HG03520 (cell line): ENCODE data around the gene MFSD2B.
"Not testable (repeated sequence)": the region's sequence is repeated elsewhere in the genome, so short reads cannot be mapped to it uniquely, and the experiment has no call there.

Experiments used
- ATAC-seq: cut with Tn5 transposase; IDR thresholded peaks from one replicate; pipeline ENCODE4 v1.9.1; 2021; ENCODE audit warnings: mild to moderate bottlenecking, moderate library complexity; ENCODE audit not compliant: unreplicated experiment

Gene MFSD2B

DNA sequence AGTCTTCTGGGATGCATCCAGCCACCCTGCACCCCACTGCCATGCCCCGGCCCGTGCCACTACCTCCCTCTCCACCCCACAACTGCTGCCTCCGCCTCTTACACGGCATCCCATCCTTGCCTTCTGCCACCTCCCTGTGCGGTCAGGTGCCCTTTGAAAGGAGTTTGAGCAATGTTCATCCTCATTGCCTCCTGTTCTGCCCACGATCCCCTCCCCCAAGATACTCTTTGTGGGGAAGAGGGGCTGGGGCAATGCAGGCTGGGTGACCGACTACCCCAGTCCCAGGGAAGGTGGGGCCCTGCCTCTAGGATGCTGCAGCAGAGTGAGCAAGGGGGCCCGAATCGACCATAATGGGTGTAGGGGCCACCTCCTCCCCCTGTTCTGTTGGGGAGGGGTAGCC, 8.4 kb downstream of the MFSD2B start:
- ATAC-seq = no peak

DNA sequence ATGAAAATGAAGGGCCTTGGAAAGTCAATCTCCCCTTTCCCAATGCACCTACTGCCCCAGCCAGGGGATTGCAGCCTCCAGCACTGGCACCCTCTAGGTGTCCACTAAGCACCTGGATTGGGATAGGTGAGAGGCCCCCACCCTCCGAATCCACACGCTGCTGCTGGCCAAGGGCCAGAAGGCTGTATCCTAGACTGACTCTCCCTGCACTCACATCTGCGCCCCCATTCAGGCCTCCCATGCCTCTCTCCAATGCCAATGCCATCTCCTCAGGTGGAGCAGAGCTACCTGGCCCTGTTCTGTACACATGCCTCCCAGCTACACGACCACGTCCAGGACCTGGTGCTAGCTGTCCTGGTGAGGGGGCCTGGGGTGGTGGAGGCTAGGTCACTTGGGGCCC, 9.8 kb downstream of the MFSD2B start:
- ATAC-seq = no peak

DNA sequence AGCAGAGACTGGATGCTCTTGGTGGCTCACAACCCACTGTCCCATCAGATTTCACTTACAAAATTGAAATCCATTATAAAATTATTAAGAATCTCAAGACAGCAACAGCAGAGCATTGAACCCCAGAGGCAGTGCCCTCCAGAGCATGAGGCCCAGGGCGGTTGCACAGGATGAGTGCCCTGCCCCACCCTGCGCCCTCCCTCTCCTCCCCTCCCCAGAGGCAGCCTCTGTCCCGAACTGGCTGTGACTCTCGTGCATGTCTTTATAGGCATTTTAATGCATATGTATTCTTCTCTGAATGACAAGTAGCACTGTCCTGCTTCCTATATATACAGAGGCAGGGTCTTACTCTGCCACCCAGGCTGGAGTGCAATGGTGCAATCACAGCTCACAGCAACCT, 10.4 kb downstream of the MFSD2B start:
- no peak for ATAC-seq

GRCh38 chr2:24021122-24021998, 11.5 kb downstream of the MFSD2B start:
- ATAC-seq = no peak

DNA sequence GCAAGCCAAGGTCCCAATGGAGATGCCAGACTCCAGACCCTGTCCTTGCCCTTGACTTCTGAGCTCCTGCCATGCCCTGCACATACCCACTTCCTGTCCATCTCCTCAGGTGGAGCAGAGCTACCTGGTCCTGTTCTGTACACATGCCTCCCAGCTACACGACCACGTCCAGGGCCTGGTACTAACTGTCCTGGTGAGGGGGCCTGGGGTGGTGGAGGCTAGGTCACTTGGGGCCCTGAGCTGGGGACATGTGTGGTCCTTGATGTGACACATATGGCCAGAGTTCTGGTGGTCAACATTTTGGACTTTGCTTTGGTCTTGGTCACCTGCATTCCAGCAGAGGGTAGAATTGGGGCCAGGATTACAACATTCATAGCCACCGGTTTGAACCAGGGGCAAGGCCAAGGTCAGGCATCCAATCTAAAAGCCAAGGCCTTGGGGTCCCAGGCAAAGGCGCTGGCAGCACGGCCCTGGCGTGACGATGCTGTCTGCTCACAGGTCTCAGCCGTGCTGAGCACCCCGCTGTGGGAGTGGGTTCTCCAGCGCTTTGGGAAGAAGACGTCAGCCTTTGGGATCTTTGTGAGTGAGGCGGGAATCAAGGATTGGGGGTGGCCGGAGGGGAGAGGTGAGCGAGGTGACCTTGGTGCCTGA, 12.6 kb downstream of the MFSD2B start:
- ATAC-seq = no peak

GRCh38 chr2:24022975-24023575, 13.2 kb downstream of the MFSD2B start:
- ATAC-seq = no peak

DNA sequence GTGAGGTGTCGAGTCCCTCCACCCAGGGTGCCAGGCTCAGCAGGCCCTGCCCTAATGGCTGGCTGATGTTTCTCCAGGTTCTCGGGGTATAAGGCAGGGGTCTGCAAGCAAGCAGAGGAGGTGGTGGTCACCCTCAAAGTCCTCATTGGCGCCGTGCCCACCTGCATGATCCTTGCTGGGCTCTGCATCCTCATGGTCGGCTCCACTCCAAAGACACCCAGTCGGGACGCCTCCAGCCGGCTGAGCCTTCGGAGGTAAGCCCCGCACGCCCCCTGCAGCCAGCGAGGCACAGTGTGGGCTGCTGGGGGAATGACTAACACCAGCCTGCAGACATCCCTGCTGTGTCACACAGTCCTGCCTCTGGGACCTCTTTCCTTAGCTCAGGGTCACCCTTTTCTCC, 14.1 kb downstream of the MFSD2B start:
- ATAC-seq = no peak

DNA sequence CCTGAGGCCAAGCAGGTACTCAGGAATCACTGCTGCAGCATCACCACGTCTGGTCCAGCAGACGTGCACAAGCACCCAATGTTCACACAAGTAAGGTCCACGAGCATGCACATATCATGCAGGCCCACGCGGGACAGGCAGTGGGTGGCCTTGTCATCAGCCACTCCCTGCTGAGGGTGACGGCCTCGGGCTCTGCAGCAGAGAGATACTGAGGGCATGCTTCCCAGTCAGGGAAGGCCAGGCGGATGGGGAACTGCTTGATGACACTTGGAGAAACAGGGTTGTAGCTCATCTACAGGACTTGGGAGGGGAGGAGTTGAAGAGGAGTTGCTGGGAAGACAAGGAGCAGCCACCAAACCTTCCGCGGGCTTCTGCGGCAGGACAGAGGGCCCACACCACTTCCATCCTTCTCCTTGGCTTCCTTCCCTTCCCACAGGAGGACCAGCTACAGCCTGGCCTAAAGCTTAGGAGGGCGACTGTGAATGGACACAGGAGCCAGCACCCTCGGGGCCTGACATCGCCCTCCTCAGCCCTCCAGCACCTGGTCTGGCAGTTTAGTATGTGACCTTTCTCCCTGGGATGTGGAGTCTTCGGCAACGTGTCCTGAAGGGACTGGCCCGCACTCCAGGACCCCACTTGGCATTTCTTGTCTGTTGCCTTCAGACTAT, 15.2 kb downstream of the MFSD2B start:
- ATAC-seq = no peak

GRCh38 chr2:24026233-24026632, 16.3 kb downstream of the MFSD2B start:
- no peak for ATAC-seq

DNA sequence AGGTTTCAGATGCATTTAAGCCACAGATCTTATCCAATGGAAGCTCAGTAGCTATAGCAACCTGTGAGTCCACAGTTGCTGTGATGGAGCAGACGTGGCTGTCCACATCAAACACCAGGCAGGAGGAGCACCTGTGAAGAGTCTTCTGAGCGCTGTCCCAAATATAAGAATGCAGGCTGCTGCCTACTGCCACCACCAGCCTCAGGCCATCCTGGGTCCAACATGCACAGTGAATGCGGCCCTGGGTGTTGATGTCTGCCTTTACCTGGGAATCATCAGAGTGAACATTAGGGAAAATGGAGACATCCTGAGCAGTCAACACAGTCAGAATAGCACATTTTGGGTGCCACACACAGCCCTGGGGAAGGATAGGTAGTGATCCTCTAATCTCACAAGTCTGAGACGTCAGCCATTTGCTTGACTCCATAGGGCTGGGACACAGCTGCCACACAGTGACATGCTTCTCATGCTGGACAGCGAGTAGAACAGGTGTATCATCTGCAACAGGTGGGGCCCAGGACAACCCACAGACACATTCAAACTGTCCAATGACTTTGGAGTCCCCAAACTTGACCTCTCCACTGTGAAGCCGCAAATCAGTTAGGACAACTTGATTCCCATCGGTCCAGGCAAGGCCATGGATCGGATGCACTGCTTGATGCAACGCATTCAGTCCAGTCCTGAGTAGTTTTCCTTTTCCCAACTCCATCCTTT, 29.1 kb downstream of the MFSD2B start:
- no peak for ATAC-seq

DNA sequence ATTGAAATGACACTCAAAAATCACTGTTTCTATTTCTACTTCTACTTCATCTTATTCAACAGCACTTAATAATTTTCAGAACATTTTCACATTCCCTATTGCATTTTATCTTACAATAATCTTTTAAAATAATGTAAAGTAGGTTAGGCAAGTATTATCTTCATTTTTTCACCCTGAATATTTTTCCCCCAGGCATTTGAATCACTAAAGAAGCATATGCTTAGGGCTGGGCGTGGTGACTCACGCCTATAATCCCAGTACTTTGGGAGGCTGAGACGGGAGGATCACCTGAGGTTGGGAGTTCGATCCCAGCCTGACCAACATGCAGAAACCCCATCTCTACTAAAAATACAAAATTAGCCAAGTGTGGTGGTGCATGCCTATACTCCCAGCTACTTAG, 30.6 kb downstream of the MFSD2B start:
- no peak for ATAC-seq

GRCh38 chr2:24043133-24043532, 33.2 kb downstream of the MFSD2B start:
- ATAC-seq = not testable (repeated sequence)

DNA sequence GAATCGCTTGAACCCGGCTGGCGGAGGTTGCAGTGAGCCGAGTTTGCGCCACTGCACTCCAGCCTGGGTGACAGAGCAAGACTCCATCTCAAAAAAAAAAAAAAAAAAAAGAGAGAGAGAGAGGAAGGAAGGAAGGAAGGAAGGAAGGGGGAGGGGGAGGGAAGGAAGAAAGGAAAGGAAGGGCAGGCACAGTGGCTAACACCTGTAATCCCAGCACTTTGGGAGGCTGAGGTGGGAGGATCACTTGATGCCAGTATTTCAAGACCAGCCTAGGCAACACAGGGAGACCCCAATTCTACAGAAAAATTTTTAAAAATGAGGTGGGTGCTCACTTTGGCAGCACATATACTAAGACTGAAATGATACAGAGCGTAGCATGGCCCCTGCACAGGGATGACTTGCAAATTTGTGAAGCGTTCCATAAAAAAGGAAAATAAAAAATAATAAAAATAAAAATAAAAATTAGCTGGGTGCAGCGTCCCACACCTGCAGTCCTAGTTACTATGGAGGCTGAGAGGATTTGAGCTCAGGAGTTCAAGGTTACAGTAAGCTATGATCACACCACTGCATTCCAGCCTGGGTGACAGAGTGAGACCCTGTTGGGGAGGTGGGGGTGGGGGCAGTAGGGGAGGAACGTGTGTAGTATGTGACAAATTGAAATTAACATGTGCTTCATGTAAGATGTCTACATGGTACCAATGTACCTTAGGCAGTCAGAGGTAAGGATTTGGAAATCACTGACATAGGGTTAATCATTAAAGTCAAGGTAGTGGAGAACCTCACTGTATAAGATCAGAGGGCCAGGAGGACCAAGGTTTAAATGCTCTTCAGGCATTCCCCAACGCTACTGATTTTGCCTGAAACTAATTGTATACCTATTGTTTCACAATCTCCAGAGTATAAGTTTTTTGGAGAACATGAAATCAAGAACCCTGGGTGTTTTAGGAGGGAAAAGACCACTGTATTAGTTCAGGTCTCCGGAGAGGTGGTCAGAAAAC, 35.9 kb downstream of the MFSD2B start:
- ATAC-seq = no peak

DNA sequence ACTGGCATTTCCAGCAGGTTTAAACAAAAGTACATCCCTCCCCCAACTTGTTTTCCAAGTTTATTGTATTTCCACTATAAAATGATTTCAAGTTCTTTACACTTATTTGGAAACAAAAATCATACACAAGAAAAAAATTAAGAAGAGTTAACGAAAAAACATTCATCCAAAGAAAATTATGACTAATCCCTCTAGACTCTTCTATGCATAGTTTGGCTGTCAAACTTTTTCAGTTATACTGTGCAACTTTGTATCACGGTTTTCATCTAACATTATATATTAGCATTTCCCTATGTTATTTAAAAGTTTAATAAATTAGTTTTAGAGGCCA, 36.7 kb downstream of the MFSD2B start:
- no peak for ATAC-seq

- peak; percentile 99 for ATAC-seq
Observed at GRCh38 chr2:24046930-24047702, 37.2 kb downstream of the MFSD2B start, which contains the start of gene WDCP. TSS of gene WDCP (minus strand) at chr2:24047391. CDS start at chr2:24039494, 7,897 bp downstream.

DNA sequence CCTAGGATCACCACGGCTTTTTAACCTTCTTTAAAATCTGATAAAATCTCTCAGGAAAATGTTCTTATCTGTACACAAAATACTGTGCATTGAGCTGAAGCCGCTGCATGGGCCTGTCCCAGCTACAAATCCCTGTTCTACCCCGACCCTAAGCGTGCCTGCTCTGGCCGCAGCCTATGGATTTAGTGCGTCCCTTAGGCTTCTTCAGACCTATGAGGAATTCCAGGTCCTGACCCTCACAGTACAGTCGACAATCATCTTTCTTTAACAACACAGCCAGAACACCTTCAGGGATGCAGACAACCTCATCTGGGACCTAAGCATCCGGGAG, 37.8 kb downstream of the MFSD2B start:
- ATAC-seq = no peak

GRCh38 chr2:24048769-24049484, 39.0 kb downstream of the MFSD2B start:
- ATAC-seq = no peak

GRCh38 chr2:24049485-24050021, 39.7 kb downstream of the MFSD2B start, which contains the start of gene FKBP1B:
TSS of gene FKBP1B (plus strand) at chr2:24049741. CDS start at chr2:24049850, 109 bp downstream.
- no peak for ATAC-seq
